ENCODE measurements around the gene KRT72.

GRCh38 chr12:52582486-52582885 lies 18.8 kb downstream of the KRT72 start:
- TF ChIP-seq CTCF (conservative IDR thresholded peaks at IDR 0.05), result no peak
- TF ChIP-seq ZFX (IDR thresholded peaks at IDR 0.05), result no peak
